HG02943 (cell line): ENCODE data around the gene WNT11.
"Not testable (repeated sequence)": the region's sequence is repeated elsewhere in the genome, so short reads cannot be mapped to it uniquely, and the experiment has no call there.

Experiments used
- ATAC-seq: cut with Tn5 transposase; IDR thresholded peaks from one replicate; pipeline ENCODE4 v1.9.1; 2021; ENCODE audit warnings: mild to moderate bottlenecking, low read depth, moderate library complexity; ENCODE audit not compliant: unreplicated experiment

Gene WNT11

GRCh38 chr11:76205252-76206076, 838 bp downstream of the WNT11 start:
- ATAC-seq = no peak

GRCh38 chr11:76203937-76204336, 2.4 kb downstream of the WNT11 start:
- ATAC-seq = no peak

GRCh38 chr11:76203131-76203925, 3.0 kb downstream of the WNT11 start:
- ATAC-seq = no peak

GRCh38 chr11:76201672-76202412, 4.5 kb downstream of the WNT11 start:
- no peak for ATAC-seq

GRCh38 chr11:76201056-76201455, 5.2 kb downstream of the WNT11 start:
- ATAC-seq = no peak

- no peak for ATAC-seq
These were observed 6.0 kb downstream of the WNT11 start for GRCh38 chr11:76200006-76200940.

GRCh38 chr11:76198691-76199090, 7.6 kb downstream of the WNT11 start:
- not testable (repeated sequence) for ATAC-seq

- no peak for ATAC-seq
These were observed 8.2 kb downstream of the WNT11 start for GRCh38 chr11:76197941-76198640.

GRCh38 chr11:76197332-76197731, 9.0 kb downstream of the WNT11 start:
- ATAC-seq = no peak

- no peak for ATAC-seq
These were observed 9.5 kb downstream of the WNT11 start for GRCh38 chr11:76196849-76197248.

GRCh38 chr11:76194872-76195668, 11.2 kb downstream of the WNT11 start:
- ATAC-seq = no peak

- no peak for ATAC-seq
These were observed 13.1 kb downstream of the WNT11 start for GRCh38 chr11:76193219-76193618.

- no peak for ATAC-seq
These were observed 15.9 kb downstream of the WNT11 start for GRCh38 chr11:76190376-76190775.

- ATAC-seq = no peak
These were observed 16.6 kb downstream of the WNT11 start for GRCh38 chr11:76189682-76190081.

GRCh38 chr11:76188873-76189272, 17.4 kb downstream of the WNT11 start:
- ATAC-seq = no peak

GRCh38 chr11:76186776-76187279, 19.5 kb downstream of the WNT11 start:
- no peak for ATAC-seq

- ATAC-seq = no peak
These were observed 20.3 kb downstream of the WNT11 start for GRCh38 chr11:76185931-76186401.

GRCh38 chr11:76185511-76185910, 20.8 kb downstream of the WNT11 start:
- no peak for ATAC-seq
